DND-41 (cell line): ENCODE data around the gene ZNF311.

Source experiments
- CTCF ChIP-seq: IDR thresholded peaks from 2 replicates; pipeline ENCODE4 v1.5.1; 2012; ENCODE audit warnings: borderline replicate concordance, low read length, moderate library complexity, mild to moderate bottlenecking; ENCODE audit not compliant: poor library complexity, severe bottlenecking; ENCODE audit errors: extremely low read depth
- EZH2 ChIP-seq: IDR thresholded peaks from 3 replicates; pipeline ENCODE4 v1.6.1; 2012; ENCODE audit warnings: borderline replicate concordance, low read depth, mild to moderate bottlenecking, moderate library complexity, low read length, inconsistent platforms; ENCODE audit not compliant: severe bottlenecking

GRCh38 chr6:29021434-29021833 lies 16.3 kb upstream of the ZNF311 start:
- no peak for TF ChIP-seq CTCF
- no peak for TF ChIP-seq EZH2
